Measurements from ENCODE around the gene DACT2. TPM values are rescaled to one million over a fixed set of nuclear protein-coding genes. Genes with fewer than 3 reads are reported as not detected.

The DACT2 gene
- total and polyA plus RNA-seq, 9 of the 15 experiments (the other 6 are each of a cell fraction or from before 2014, with no cell fraction given), result not detected

GRCh38 chr6:168355716-168356522 lies 36.3 kb upstream of the DACT2 start:
- peak; percentile 99 for ATAC-seq
- peak; percentile 29 for FAIRE-seq
- TF ChIP-seq DEAF1 (CRISPR knock-in tag; IDR thresholded peaks at IDR 0.05) (peak; percentile 54), TAF9B (IDR thresholded peaks at IDR 0.05; ENCODE audit: partially characterized antibody) (no peak), DACH1 (IDR thresholded peaks at IDR 0.05; ENCODE audit: partially characterized antibody) (no peak), EGR1 (conservative IDR thresholded peaks at IDR 0.05) (peak; percentile 91), RAD21 (CRISPR knock-in tag; conservative IDR thresholded peaks at IDR 0.05 in 1 of 2, IDR thresholded peaks at IDR 0.05 in 1 of 2) (peak; percentile 61 to 79), SMC3 (conservative IDR thresholded peaks at IDR 0.05; ENCODE audit: insufficient read depth, low read depth, low read length) (peak; percentile 80), MNT (conservative IDR thresholded peaks at IDR 0.05) (no peak)
- TF ChIP-seq, protein P1, sequence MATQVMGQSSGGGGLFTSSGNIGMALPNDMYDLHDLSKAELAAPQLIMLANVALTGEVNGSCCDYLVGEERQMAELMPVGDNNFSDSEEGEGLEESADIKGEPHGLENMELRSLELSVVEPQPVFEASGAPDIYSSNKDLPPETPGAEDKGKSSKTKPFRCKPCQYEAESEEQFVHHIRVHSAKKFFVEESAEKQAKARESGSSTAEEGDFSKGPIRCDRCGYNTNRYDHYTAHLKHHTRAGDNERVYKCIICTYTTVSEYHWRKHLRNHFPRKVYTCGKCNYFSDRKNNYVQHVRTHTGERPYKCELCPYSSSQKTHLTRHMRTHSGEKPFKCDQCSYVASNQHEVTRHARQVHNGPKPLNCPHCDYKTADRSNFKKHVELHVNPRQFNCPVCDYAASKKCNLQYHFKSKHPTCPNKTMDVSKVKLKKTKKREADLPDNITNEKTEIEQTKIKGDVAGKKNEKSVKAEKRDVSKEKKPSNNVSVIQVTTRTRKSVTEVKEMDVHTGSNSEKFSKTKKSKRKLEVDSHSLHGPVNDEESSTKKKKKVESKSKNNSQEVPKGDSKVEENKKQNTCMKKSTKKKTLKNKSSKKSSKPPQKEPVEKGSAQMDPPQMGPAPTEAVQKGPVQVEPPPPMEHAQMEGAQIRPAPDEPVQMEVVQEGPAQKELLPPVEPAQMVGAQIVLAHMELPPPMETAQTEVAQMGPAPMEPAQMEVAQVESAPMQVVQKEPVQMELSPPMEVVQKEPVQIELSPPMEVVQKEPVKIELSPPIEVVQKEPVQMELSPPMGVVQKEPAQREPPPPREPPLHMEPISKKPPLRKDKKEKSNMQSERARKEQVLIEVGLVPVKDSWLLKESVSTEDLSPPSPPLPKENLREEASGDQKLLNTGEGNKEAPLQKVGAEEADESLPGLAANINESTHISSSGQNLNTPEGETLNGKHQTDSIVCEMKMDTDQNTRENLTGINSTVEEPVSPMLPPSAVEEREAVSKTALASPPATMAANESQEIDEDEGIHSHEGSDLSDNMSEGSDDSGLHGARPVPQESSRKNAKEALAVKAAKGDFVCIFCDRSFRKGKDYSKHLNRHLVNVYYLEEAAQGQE (IDR thresholded peaks at IDR 0.05; ENCODE audit: borderline replicate concordance), result peak; percentile 82
- TF ChIP-seq, protein P1 (CRISPR knock-in tag; IDR thresholded peaks at IDR 0.05; ENCODE audit: low read depth), result no peak

More at GRCh38 chr6:168355716-168356522, 36.3 kb upstream of the DACT2 start:
- Histone ChIP-seq H3K9ac (ENCODE audit: insufficient read depth in 1 of 2, low read depth in 2 of 2, low read length in 2 of 2) (no peak overlapping the region; a peak in 1 of 4 replicates), H2AFZ (ENCODE audit: low read depth, low read length) (no peak overlapping the region), H3K27ac (ENCODE audit: extremely low read depth, low read depth, low read length) (no peak overlapping the region), H3K27me3 (ENCODE audit: control insufficient read depth in 2 of 2, insufficient read depth in 2 of 2, low read length in 2 of 2) (peaks cover 11 to 29% of the 10 kb centered on the region in 2 experiments), H3K36me3 (ENCODE audit: control insufficient read depth, insufficient read depth, low read length) (no peaks in the 10 kb centered on the region), H3K4me2 (ENCODE audit: insufficient read depth, low read length) (no peak overlapping the region), H3K79me2 (ENCODE audit: control insufficient read depth, insufficient read depth, low read length) (no peaks in the 10 kb centered on the region), H3K9me3 (replicated peaks; ENCODE audit: control insufficient read depth, insufficient read depth, low read depth, low read length) (no peaks in the 10 kb centered on the region), H3K9me1 (ENCODE audit: control insufficient read depth, insufficient read depth, low read length) (no peaks in the 10 kb centered on the region), H4K20me1 (replicated peaks; ENCODE audit: control insufficient read depth, insufficient read depth, low read length) (no peaks in the 10 kb centered on the region), H3K4me1 (replicated peaks in 1 of 2; ENCODE audit: control insufficient read depth in 2 of 2, insufficient read depth in 2 of 2, low read length in 2 of 2) (peaks cover 0 to 4% of the 10 kb centered on the region in 2 experiments; a peak in 1 of 5 replicates), H3K4me3 (no peak overlapping the region)
- peak; percentile 68 to 86 (median 82) for DNase-seq (ENCODE audit: extremely low read depth in 1 of 4, low spot score in 3 of 4)
- intact Hi-C loops (cut with micrococcal nuclease), result loop anchor here (2.0 kb wide), 1 partner anchor 161 kb away; no protein-coding TSS in a partner anchor
- 5% methylated on average over 27 of the region's 28 CpGs for WGBS (ENCODE audit: insufficient coverage, low coverage, missing lambda C conversion rate)
- no TSS peak for BruUV-seq (replicated peaks)
- ChIA-PET POLR2A (no interaction called here), CTCF (ENCODE audit: low intra/inter-chr PET ratio) (interaction anchor here (0.6 to 1.4 kb wide), 3 partner anchors 155 to 447 kb away, joined by 3 to 4 read pairs (median 3); no protein-coding TSS in a partner anchor)
- in situ Hi-C loops (cut with MboI), result no loop called here
